ENCODE results near the gene TRAPPC8.
"Not testable (repeated sequence)": the region's sequence is repeated elsewhere in the genome, so short reads cannot be mapped to it uniquely, and the experiment has no call there.

TRAPPC8 gene

DNA sequence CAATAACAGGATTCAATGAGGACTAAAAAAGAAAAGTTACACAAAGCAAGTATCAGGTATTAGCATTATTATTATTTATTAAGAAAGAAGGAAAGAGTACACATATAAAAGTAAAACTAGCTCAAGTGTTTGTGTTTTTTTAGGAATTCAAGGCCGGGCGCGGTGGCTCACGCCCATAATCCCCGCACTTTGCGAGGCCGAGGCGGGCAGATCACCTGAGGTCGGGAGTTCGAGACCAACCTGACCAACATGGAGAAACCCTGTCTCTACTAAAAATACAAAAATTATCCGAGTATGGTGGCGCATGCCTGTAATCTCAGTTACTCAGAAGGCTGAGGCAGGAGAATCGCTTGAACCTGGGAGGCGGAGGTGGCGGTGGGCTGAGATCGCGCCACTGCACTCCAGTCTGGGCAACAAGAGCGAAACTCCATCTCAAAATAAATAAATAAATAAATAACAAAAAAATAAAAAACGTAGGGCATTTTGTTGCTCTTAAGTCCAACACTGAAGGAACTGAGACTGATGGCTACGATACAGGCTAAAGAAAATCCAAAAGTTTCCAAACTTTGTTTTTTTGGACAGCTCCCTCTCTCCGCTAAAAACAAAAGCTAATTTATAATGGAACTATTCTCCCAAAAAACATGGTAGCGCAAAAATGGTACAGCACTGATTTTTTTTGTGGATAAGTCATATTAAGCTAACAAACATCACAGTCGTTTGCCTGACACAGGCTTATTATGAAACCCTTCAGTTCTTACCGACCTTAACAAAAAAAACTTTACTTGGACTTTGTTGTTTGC, 1.7 kb downstream of the TRAPPC8 start:
- no peak for DNase-seq

GRCh38 chr18:31934773-31935172, 8.2 kb downstream of the TRAPPC8 start:
- DNase-seq, result not testable (repeated sequence)

- DNase-seq, result no peak
These were observed 11.1 kb downstream of the TRAPPC8 start for GRCh38 chr18:31931886-31932240.

DNA sequence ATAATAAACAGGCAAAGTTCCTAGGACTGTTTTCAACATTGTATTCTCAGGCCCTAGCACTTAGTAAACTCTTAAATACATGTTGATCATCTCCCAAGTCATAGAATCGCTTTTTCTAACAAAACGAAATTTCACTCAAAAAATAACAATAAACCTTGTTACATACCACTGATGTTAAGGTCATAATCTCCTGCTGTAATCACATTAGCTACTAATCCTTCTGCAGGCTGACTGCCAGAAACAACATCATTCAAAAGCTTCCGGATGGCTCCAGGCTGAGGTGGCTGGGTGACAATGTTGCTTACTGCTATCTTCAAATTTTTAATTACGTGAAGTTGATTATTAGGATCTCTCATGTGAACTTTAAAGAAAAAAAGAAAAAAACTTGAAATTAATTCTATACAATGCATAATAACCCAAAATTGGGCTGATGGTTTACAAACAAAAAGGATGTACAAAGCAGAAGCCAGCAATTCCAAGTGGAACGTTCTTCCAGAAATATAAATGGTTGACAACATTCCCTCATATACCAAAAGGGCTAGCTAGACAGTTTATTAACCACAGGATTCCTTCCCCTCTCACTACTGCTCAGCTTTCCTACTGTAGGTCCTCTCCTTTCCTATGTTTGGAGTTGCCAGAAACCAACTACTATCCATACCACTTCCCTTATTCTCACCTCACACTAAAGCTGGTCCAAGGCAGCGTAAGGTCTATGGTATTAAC, 11.6 kb downstream of the TRAPPC8 start:
- peak; percentile 3 for DNase-seq

DNA sequence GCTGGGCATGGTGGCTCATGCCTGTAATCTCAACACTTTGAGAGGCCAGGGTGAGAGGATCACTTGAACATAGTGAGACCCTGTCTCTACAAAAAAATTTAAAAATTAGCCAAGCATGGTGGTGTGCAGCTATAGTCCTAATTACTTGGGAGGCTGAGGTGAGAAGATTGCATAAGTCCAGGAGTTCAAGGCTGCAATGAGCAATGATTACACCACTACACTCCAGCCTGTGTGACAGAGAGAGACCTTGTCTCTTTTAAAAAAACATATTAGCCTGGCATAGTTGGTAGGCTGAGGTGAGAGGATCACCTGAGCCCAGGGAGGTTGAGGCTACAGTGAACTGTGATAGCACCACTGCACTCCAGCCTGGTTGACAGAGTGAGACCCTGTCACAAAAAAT, 13.7 kb downstream of the TRAPPC8 start:
- DNase-seq, result no peak

GRCh38 chr18:31926988-31927387, 15.9 kb downstream of the TRAPPC8 start:
- DNase-seq, result not testable (repeated sequence)

GRCh38 chr18:31920277-31920676, 22.7 kb downstream of the TRAPPC8 start:
- no peak for DNase-seq

- DNase-seq, result not testable (repeated sequence)
These were observed 23.6 kb downstream of the TRAPPC8 start for GRCh38 chr18:31919366-31919765.

DNA sequence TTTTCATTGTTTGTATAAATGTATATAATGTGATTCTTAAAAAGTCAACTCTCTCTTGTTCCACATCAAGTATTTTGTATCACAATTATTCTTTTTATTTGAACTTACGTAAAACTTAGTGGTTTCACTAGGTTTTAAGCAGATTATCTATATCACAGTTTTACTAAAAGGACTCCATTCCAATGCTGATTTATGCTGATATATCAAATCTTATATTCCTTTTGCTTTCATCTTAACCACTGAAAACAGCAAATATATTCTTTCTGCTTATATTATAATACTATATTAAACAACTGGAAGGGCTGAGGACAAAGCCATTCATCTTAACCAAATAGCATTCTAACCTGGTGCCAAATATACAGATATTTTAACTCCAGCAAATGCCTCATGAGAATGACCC, 24.2 kb downstream of the TRAPPC8 start:
- no peak for DNase-seq

DNA sequence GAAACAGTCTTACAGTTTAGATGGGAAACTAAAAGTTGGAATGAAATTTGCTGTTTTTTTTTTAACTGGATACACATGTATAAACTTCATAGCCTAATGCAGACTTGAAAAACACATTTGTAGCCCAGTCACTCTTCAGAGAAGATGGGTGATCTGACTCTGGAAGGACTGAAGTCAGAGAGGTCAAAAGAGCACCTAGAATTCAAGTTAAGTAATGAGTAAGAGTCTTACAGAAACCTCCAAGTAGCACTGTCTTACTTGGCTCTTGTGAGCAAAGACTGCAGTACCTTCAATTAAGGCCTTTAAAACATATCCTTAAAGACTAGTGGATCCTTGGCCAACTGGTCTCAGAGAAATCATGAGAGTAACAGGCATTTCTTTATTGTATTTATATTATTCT, 41.9 kb downstream of the TRAPPC8 start:
- DNase-seq, result no peak

- DNase-seq, result not testable (repeated sequence)
These were observed 43.2 kb downstream of the TRAPPC8 start for GRCh38 chr18:31899771-31900170.

GRCh38 chr18:31892936-31893335, 50.0 kb downstream of the TRAPPC8 start:
- no peak for DNase-seq

GRCh38 chr18:31891566-31891965, 51.4 kb downstream of the TRAPPC8 start:
- no peak for DNase-seq

- no peak for DNase-seq
These were observed 58.9 kb downstream of the TRAPPC8 start for GRCh38 chr18:31884020-31884419.

DNA sequence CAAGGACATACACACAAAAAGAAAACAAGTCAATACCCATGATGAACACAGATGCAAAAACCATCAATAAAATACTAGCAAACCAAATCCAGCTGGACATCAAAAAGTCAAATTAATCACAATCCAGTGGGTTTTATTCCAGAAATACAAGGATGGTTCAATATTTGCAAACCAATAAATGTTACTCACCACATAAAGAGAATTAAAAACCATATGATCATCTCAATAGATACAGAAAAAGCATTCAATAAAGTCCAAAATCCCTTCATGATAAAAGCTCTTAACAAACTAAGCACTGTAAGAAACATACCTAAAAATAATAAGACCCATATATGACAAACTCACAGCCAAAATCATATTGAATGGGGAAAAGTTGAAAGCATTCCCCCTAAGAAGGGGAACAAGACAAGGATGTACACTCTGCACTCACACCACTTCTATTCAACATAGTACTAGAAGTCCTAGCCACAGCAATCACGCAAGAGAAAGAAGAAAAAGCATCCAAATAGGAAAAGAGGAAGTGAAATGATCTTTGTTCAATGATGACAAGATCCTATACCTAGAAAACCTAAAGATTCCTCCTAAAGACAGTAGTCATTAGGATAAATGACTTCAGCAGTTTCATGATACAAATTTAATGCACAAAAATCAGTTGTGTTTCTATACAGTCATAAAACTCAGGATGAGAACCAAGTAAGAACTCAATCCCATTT, 62.6 kb downstream of the TRAPPC8 start:
- no peak for DNase-seq

GRCh38 chr18:31878358-31878757, 64.6 kb downstream of the TRAPPC8 start:
- DNase-seq, result no peak

GRCh38 chr18:31877900-31878299, 65.0 kb downstream of the TRAPPC8 start:
- DNase-seq, result no peak

DNA sequence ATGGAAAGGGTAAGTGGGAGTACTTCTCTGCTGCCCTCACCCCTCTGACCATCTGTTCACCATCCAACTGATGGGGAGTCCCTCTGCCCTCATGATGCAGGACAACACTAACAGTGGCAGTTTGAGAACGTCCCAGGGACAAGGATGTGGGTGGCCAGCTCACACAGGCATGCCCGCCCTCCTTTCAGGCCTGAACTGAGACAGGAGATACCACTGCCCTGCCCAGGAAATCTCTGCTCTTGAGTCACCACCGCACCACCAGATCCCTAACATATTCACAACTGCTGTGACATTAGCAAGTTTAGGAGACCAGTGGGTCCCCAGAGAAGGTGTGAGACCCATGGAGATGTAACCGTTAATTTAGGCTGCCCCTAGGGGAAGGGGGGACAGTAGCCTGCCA, 66.2 kb downstream of the TRAPPC8 start:
- DNase-seq, result no peak

GRCh38 chr18:31875301-31875700, 67.6 kb downstream of the TRAPPC8 start:
- no peak for DNase-seq

DNA sequence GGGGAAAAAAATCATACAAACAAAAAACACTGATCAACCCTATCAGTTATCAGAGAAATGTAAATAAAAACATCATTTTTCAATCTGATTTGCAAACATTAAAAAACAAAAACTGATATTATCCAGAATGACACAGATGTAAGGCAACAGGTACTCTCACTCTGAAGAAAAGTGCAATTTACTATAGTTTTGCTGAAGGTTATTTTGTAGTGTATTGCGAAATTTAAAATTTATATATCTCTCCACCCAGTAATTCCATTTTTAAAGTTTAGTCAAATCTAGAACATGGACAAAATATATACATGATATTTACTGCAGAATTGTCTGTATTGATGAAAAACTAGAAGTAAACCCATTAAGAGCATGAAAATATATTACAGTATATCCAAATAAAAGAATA, 79.8 kb downstream of the TRAPPC8 start:
- DNase-seq, result no peak

- no peak for DNase-seq
These were observed 82.4 kb downstream of the TRAPPC8 start for GRCh38 chr18:31860488-31860887.

DNA sequence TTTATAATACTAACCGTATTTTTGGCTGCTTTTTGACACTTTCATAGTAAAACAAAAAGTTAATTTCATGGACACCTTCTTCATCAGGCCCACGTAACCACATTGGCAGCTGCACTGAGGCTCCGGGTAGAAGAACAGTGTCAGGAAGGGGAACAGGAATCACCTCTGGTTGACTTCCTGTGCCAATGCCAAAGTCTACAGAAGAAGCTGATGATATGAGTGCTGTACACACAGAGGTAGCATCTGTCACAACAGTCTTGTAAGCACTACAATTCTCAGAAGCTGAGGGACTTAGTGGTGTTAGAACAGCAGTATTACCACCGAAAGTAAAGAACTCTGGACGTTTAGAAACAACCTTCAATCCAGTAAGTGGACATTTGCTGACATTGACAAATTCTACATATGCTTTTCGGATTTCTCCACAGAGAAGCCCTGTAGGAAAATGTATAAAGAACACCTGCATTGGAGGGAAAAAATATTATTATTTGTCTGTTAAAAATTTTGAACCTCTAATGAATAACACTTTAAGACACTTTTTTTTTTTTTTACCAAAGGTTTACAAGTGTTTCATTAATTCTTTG, 85.3 kb downstream of the TRAPPC8 start:
- DNase-seq, result no peak

- no peak for DNase-seq
These were observed 92.1 kb downstream of the TRAPPC8 start for GRCh38 chr18:31850844-31851243.

Data from fibroblast of skin of right biceps (primary cell).